OCI-LY7 (cell line): ENCODE results near the gene SMYD3.

Source experiments
- CTCF ChIP-seq: fragments of 200-600 bp; sonication (generic); conservative IDR thresholded peaks from 2 replicates; pipeline ENCODE4 v1.5.1; 2014; ENCODE audit warnings: mild to moderate bottlenecking, antibody characterized with exemption, low read length, moderate library complexity, mixed read lengths
- EZH2phosphoT487 ChIP-seq: fragments of 200-600 bp; sonication (generic); IDR thresholded peaks from 2 replicates; pipeline ENCODE4 v1.6.1; 2018; ENCODE audit warnings: low read depth, borderline replicate concordance, mild to moderate bottlenecking, mixed run types, antibody characterized with exemption, low read length, moderate library complexity, mixed read lengths

- no peak for TF ChIP-seq CTCF
- TF ChIP-seq EZH2phosphoT487: no peak
Measured at GRCh38 chr1:246158131-246158530, 348.9 kb downstream of the SMYD3 start.
